Measurements from ENCODE around the gene KIF3A.

KIF3A gene

DNA sequence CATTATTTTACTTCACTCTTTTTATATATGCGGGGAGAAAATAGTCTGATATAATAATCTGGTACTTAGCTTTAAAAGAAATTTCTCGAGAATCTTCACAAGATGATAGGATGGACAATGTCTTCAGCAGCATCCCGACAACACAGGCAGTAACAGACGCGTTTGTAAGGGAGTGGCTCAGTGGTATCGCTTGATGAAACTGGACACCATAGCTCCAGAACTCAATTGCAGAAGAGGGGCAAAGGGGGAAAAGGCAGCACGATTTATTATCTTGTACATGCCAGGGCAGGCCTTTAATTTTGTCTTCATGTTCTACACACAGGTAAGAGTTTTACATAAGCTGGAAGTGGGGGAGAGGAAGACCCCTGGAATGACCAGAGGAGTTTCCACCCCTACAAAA, 47.8 kb downstream of the KIF3A start:
- DNase-seq (ENCODE audit: low spot score) = no peak
- TF ChIP-seq, protein P1, sequence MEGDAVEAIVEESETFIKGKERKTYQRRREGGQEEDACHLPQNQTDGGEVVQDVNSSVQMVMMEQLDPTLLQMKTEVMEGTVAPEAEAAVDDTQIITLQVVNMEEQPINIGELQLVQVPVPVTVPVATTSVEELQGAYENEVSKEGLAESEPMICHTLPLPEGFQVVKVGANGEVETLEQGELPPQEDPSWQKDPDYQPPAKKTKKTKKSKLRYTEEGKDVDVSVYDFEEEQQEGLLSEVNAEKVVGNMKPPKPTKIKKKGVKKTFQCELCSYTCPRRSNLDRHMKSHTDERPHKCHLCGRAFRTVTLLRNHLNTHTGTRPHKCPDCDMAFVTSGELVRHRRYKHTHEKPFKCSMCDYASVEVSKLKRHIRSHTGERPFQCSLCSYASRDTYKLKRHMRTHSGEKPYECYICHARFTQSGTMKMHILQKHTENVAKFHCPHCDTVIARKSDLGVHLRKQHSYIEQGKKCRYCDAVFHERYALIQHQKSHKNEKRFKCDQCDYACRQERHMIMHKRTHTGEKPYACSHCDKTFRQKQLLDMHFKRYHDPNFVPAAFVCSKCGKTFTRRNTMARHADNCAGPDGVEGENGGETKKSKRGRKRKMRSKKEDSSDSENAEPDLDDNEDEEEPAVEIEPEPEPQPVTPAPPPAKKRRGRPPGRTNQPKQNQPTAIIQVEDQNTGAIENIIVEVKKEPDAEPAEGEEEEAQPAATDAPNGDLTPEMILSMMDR (IDR thresholded peaks at IDR 0.05; ENCODE audit: extremely low read depth, insufficient read depth, missing control alignments) = no peak
- in situ Hi-C loops (cut with MboI; ENCODE audit: low pct_unique_long_range_greater_than_20kb, low sequenced_read_pairs, unreplicated experiment) = no loop called here

DNA sequence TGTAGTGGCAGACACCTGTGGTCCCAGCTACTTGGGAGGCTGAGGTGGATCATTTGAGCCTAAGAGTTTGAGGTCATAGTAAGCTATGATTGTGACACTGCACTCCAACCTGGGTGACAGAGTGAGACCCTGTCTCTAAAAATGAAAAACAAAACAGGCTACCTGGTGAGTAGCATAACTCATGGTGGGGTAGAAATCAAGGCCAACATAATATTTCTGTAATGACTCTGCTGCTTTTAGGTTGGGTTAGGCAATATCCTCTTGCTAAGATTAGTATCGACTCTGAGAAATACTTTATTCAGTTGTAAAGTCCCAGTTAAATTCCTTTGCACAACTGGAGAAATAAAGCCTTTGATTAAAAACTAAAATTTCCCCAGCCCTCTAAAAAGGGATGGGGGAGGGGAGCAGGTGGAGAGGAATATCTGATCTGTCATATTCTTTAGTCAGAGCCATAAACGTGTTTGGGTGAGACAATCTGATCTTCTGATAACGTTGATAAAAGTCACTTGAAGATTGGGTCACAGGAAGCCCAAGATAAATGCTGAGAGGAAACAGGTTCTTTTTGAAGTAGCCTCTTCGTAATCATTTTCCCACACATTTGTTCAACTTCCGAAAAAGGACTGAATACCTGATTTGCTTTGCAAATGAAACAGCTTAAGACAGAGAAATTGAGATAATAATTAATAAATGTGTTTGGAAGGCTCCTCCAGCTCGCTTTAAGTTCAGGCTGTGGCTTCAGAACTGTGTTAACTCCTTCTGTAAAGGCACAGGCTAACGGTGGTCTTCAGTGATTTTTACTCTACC, 48.6 kb downstream of the KIF3A start:
- TF ChIP-seq, protein P1 (IDR thresholded peaks at IDR 0.05; ENCODE audit: extremely low read depth, insufficient read depth, missing control alignments) = no peak
- DNase-seq (ENCODE audit: low spot score) = no peak
- in situ Hi-C loops (cut with MboI; ENCODE audit: low pct_unique_long_range_greater_than_20kb, low sequenced_read_pairs, unreplicated experiment) = no loop called here

DNA sequence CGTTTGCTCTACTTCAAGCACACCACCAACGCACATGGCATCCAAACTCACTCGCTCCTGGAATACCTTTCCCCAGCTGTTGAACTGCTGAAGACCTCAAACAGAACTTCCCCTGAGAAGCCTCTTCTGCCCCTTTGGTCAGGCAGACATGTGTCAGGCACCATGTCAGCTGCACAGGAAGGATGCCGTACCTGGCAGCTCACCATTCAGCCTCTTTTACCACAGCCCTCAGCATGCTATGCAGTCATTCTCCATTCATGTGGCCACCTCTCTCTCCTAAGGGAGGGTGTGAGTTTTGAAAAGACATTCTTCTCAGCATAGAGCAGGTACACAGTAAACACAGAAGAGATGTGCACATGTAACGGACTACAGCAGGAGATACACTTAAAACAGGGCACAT, 49.4 kb downstream of the KIF3A start:
- TF ChIP-seq, protein P1 (IDR thresholded peaks at IDR 0.05; ENCODE audit: extremely low read depth, insufficient read depth, missing control alignments) = no peak
- no peak for DNase-seq (ENCODE audit: low spot score)
- in situ Hi-C loops (cut with MboI; ENCODE audit: low pct_unique_long_range_greater_than_20kb, low sequenced_read_pairs, unreplicated experiment) = no loop called here

DNA sequence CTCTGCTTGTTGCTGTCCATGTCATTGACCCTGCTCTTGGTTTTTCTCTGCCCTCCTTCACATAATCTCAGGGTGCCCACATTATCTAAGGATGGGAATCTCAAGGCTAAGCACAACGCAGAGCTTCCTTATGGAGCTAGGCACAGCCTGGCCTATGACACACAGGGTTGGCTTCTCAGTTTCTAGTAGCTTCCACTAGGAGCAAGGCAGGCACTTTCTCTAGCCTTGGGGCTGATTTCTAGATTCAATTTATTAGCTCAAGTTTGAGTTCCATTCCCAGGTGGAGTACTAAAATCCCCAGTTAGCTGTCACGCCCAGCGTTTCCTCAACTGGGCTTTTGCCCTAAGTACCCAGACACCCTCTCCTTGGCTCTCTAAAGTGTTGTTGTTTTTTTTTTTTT, 51.2 kb downstream of the KIF3A start:
- in situ Hi-C loops (cut with MboI; ENCODE audit: low pct_unique_long_range_greater_than_20kb, low sequenced_read_pairs, unreplicated experiment) = no loop called here
- TF ChIP-seq, protein P1 (IDR thresholded peaks at IDR 0.05; ENCODE audit: extremely low read depth, insufficient read depth, missing control alignments) = no peak
- DNase-seq (ENCODE audit: low spot score) = no peak

DNA sequence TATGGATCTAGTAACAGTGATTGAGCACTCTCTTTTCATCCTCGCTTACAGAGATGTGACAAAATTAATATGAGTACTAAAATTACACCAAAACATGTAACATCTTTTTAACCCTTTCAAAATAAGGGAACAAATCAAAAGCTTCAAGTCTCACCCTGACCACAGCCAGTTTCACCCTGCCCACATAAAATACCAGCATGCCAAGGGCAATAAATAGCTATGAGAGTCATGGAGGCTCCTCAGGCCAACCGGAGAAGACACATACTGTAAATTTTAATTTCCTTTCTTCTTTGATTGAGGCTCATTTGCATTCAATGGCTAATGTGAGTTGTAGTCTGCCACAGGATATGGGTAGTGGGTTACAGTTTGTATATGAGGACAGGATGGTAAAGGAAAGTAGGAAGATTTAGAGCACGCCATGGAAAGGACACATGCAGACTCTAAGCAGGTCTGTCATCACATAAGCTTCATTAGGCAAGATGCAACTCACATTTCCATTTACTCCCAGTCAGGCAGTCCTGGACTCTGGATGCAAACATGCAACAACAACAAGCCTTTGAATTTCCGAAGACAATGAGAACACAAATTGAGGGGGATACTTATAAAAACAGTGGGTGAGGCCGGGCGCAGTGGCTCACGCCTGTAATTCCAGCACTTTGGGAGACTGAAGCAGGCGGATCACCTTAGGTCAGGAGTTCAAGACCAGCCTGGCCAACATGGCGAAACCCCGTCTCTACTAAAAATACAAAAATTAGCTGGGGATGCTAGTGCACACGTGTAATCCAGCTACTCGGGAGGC, 52.2 kb downstream of the KIF3A start:
- TF ChIP-seq, protein P1 (IDR thresholded peaks at IDR 0.05; ENCODE audit: extremely low read depth, insufficient read depth, missing control alignments) = no peak
- no peak for DNase-seq (ENCODE audit: low spot score)
- in situ Hi-C loops (cut with MboI; ENCODE audit: low pct_unique_long_range_greater_than_20kb, low sequenced_read_pairs, unreplicated experiment) = no loop called here

DNA sequence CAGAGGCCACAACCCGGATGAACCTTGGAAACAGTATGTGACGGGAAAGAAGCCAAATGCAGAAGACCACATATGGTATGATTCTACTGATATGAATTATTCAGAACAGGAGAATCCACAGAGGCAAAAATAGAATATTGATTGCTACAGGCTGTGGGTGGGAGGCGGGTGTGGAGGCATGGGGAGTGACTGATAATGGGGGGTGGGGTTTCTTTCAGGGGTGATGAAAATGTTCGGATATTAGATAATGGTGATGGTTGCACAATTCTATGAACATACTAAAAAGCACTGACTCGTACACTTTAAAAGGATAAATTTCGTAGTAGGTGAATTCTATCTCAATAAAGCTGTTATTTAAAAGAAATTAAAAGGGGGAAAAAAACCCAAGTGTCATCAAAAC, 52.9 kb downstream of the KIF3A start:
- TF ChIP-seq, protein P1 (IDR thresholded peaks at IDR 0.05; ENCODE audit: extremely low read depth, insufficient read depth, missing control alignments) = no peak
- DNase-seq (ENCODE audit: low spot score) = no peak
- in situ Hi-C loops (cut with MboI; ENCODE audit: low pct_unique_long_range_greater_than_20kb, low sequenced_read_pairs, unreplicated experiment) = no loop called here
